ENCODE measurements around the gene TSEN15.

The TSEN15 gene

GRCh38 chr1:184052194-184052559 lies 647 bp downstream of the TSEN15 start:
- DNase-seq = no peak

GRCh38 chr1:184052750-184053149 lies 1.2 kb downstream of the TSEN15 start:
- no peak for DNase-seq

- DNase-seq = no peak
These were observed 2.4 kb downstream of the TSEN15 start for GRCh38 chr1:184053881-184054280.

GRCh38 chr1:184056921-184057555 lies 5.5 kb downstream of the TSEN15 start:
- DNase-seq = no peak

GRCh38 chr1:184059887-184060286 lies 8.4 kb downstream of the TSEN15 start:
- no peak for DNase-seq

- no peak for DNase-seq
These were observed 8.8 kb downstream of the TSEN15 start for GRCh38 chr1:184060316-184060715.

- DNase-seq = no peak
These were observed 10.0 kb downstream of the TSEN15 start for GRCh38 chr1:184061396-184062003.

GRCh38 chr1:184062640-184063286 lies 11.2 kb downstream of the TSEN15 start:
- no peak for DNase-seq

GRCh38 chr1:184065559-184065958 lies 14.0 kb downstream of the TSEN15 start:
- DNase-seq = no peak

- DNase-seq = no peak
These were observed 16.8 kb downstream of the TSEN15 start for GRCh38 chr1:184068354-184068753.

GRCh38 chr1:184069675-184070074 lies 18.1 kb downstream of the TSEN15 start:
- no peak for DNase-seq

- DNase-seq = no peak
These were observed 20.8 kb downstream of the TSEN15 start for GRCh38 chr1:184072376-184072775.

- DNase-seq = no peak
These were observed 22.9 kb downstream of the TSEN15 start for GRCh38 chr1:184074383-184074782.

GRCh38 chr1:184075055-184076029 lies 23.8 kb downstream of the TSEN15 start:
- DNase-seq = peak in 16 of 56 donors; percentile 0 to 63 (median 12)

GRCh38 chr1:184078564-184079249 lies 27.2 kb downstream of the TSEN15 start:
- no peak for DNase-seq

GRCh38 chr1:184080309-184080708 lies 28.8 kb downstream of the TSEN15 start:
- DNase-seq = no peak

- DNase-seq = no peak
These were observed 31.2 kb downstream of the TSEN15 start for GRCh38 chr1:184082541-184083415.

GRCh38 chr1:184085667-184086066 lies 34.1 kb downstream of the TSEN15 start:
- no peak for DNase-seq

- no peak for DNase-seq
These were observed 36.5 kb downstream of the TSEN15 start for GRCh38 chr1:184088037-184088436.

GRCh38 chr1:184093071-184093470 lies 41.5 kb downstream of the TSEN15 start:
- no peak for DNase-seq
